HL-60 (cell line): ENCODE measurements around the gene UHRF1.
"Not testable (repeated sequence)": the region's sequence is repeated elsewhere in the genome, so short reads cannot be mapped to it uniquely, and the experiment has no call there.

Experiments used
- GABPA ChIP-seq: IDR thresholded peaks from 2 replicates; pipeline ENCODE4 v1.6.1; 2012; ENCODE audit warnings: low read depth
- POLR2AphosphoS5 ChIP-seq: IDR thresholded peaks from 2 replicates; pipeline ENCODE4 v1.6.1; 2012; ENCODE audit warnings: low read depth
- SPI1 ChIP-seq: IDR thresholded peaks from 2 replicates; pipeline ENCODE4 v1.6.1; 2012; ENCODE audit warnings: low read depth, mild to moderate bottlenecking, borderline replicate concordance
- TF ChIP-seq, protein P1 (sequence below): IDR thresholded peaks from one replicate; pipeline ENCODE4 v1.5.1; 2011; ENCODE audit warnings: low read length, control low read depth, inconsistent platforms; ENCODE audit not compliant: insufficient read depth
- TF ChIP-seq, protein P2 (sequence below): IDR thresholded peaks from 2 replicates; pipeline ENCODE4 v1.6.1; 2012; ENCODE audit warnings: low read depth; ENCODE audit not compliant: insufficient replicate concordance

DNA sequence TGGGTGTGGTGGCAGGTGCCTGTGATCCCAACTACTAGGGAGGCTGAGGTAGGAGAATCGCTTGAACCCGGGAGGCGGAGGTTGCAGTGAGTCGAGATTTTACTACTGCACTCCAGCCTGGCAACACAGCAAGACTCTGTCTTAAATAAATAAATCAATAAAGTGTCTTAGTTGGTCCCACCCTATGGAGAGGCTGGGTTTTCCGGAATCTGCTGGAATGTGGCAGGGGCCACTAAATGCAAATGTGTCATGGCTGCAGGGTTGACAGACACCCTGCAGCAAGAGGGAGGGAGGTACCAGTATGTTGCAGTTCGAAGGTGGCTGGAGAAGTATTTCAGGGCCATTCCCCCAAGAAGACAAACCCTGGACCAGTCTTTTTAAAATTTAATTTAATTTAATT, 24.3 kb upstream of the UHRF1 start:
- TF ChIP-seq, protein P1, sequence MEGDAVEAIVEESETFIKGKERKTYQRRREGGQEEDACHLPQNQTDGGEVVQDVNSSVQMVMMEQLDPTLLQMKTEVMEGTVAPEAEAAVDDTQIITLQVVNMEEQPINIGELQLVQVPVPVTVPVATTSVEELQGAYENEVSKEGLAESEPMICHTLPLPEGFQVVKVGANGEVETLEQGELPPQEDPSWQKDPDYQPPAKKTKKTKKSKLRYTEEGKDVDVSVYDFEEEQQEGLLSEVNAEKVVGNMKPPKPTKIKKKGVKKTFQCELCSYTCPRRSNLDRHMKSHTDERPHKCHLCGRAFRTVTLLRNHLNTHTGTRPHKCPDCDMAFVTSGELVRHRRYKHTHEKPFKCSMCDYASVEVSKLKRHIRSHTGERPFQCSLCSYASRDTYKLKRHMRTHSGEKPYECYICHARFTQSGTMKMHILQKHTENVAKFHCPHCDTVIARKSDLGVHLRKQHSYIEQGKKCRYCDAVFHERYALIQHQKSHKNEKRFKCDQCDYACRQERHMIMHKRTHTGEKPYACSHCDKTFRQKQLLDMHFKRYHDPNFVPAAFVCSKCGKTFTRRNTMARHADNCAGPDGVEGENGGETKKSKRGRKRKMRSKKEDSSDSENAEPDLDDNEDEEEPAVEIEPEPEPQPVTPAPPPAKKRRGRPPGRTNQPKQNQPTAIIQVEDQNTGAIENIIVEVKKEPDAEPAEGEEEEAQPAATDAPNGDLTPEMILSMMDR, result not testable (repeated sequence)
- not testable (repeated sequence) for TF ChIP-seq POLR2AphosphoS5, GABPA, SPI1
- TF ChIP-seq, protein P2, sequence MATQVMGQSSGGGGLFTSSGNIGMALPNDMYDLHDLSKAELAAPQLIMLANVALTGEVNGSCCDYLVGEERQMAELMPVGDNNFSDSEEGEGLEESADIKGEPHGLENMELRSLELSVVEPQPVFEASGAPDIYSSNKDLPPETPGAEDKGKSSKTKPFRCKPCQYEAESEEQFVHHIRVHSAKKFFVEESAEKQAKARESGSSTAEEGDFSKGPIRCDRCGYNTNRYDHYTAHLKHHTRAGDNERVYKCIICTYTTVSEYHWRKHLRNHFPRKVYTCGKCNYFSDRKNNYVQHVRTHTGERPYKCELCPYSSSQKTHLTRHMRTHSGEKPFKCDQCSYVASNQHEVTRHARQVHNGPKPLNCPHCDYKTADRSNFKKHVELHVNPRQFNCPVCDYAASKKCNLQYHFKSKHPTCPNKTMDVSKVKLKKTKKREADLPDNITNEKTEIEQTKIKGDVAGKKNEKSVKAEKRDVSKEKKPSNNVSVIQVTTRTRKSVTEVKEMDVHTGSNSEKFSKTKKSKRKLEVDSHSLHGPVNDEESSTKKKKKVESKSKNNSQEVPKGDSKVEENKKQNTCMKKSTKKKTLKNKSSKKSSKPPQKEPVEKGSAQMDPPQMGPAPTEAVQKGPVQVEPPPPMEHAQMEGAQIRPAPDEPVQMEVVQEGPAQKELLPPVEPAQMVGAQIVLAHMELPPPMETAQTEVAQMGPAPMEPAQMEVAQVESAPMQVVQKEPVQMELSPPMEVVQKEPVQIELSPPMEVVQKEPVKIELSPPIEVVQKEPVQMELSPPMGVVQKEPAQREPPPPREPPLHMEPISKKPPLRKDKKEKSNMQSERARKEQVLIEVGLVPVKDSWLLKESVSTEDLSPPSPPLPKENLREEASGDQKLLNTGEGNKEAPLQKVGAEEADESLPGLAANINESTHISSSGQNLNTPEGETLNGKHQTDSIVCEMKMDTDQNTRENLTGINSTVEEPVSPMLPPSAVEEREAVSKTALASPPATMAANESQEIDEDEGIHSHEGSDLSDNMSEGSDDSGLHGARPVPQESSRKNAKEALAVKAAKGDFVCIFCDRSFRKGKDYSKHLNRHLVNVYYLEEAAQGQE, result not testable (repeated sequence)
